NCI-H524 treated with DMSO at 0.1 percent for 48 hours (cell line): ENCODE measurements around the gene NDUFA13.

ENCODE experiments used
- DNase-seq: peaks from one replicate; lab custom pipeline; 2025; lab: John Stamatoyannopoulos, UW

The NDUFA13 gene

DNA sequence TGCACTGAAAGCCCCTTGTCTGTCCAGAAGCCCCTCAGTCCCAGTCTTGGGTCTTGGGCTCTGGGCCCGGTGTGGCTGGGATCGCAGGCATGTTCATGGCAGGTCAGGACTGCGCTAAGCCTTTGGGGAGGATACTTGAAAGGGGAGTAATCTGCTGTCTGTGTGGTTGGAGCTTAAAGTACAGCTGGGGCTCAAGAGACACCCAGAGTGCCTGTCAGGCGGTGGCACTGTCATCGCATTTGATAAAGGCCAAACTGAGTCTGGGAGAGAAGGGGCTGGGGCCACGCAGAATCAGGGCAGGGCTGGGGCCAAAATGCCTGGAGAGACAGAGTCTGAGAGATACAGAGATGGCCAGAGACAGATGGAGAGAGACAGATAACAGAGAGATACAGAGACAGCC, 17.8 kb downstream of the NDUFA13 start:
- DNase-seq = peak; percentile 19

DNA sequence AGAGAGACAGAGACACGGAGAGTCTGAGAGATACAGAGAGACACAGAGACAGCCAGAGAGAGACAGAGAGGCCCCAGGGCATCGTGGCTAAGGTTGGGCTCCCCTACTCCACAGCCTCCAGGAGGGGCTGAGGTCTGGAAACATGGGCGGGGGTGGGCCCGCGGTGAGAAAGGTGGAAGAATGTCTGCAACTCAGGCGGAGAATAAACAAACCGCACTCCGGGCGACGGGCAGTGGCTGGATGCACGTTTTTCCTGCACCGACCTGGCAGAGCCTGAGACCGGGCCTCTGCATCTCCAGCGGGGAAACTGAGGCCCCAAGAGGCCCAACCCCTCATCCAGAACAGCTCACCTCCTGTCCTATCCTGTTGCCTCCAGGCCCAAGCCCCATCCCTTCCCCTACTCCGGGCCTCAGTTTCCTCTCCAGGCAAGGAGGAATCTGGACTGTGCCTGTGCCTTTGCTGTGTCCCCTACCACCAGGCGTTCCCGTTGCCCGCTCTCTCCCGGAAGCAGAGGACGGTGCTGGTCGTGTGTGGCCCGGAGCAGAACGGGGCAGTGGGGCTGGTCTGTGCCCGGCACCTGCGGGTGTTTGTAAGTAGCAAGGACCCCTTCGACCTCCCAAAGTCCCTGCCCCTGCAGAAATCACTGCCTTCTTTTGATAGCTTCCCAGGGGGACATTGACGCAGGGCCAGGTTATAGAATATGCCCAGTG, 18.7 kb downstream of the NDUFA13 start:
- no peak for DNase-seq

DNA sequence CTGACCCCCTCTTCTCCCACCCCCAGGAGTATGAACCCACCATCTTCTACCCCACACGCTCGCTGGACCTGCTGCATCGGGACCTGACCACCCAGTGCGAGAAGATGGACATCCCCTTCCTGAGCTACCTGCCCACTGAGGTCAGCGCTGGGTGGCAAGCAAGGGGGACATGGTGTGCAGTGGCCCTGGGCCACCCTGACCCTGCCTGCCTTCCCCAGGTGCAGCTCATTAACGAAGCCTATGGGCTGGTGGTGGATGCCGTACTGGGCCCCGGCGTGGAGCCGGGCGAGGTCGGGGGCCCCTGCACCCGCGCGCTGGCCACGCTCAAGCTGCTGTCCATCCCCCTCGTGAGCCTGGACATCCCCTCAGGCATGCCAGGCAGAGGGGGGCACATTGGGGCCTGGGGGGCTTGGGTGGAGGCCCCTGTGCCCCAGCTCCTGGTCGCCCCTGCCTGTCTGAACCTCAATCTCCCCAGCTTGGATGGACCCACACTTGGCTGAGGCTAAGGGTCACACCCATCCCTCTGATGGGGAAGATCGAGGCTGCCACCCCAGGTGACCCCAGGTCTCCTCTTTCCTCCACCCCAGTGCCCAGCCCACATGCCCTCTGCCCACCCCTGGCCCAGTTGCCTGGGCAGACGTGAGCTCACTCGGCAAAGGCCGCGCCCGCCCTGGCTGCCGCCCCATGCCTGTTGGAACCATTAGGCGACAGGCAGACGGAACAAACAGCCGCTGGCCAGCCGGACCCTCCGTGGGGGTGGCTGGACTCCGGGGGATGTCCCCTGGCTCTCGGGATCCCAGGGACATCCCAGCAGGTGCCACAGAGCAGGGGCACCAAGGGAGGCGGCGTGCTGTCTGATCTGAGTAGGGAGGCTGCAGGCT, 19.5 kb downstream of the NDUFA13 start:
- DNase-seq = no peak

DNA sequence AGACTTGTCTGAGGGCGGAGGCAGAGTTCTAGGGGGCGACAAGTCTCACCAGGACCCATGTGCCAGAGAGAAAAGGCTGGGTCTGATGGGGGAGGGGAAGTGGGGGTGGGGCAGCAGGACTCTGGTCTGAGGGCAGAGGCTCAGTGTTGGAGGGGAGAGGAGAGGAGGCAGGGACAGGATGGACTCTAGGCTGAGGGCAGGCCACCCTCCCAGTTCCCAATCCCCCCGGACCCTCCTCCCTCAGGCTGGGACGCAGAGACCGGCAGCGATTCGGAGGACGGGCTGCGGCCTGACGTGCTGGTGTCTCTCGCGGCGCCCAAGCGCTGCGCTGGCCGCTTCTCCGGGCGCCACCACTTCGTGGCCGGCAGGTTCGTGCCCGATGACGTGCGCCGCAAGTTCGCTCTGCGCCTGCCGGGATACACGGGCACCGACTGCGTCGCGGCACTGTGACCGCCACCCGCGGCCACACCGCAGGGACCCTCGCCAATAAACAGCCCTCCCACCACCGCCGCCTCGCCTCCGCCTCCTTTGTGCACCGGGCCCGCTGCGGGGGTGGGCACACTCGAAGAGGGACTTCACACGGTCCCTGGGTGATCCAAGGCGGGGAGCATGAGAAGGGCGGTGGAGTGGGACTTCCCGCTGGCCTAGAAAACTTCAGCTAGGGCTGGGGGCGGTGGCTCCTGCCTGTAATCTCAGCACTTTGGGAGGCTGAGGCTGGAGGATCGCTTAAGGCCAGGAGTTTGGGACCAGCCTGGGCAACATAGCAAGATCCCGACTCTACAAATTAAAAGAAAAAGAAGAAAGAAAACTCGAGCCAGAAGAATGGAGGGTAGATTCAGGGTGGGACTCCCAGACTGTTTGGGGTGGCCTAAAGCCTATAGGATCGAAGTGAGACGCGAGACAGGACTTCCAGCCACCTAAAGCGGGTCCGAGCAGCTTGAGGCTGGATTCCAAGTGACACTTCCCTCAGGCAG, 21.3 kb downstream of the NDUFA13 start:
- no peak for DNase-seq

DNA sequence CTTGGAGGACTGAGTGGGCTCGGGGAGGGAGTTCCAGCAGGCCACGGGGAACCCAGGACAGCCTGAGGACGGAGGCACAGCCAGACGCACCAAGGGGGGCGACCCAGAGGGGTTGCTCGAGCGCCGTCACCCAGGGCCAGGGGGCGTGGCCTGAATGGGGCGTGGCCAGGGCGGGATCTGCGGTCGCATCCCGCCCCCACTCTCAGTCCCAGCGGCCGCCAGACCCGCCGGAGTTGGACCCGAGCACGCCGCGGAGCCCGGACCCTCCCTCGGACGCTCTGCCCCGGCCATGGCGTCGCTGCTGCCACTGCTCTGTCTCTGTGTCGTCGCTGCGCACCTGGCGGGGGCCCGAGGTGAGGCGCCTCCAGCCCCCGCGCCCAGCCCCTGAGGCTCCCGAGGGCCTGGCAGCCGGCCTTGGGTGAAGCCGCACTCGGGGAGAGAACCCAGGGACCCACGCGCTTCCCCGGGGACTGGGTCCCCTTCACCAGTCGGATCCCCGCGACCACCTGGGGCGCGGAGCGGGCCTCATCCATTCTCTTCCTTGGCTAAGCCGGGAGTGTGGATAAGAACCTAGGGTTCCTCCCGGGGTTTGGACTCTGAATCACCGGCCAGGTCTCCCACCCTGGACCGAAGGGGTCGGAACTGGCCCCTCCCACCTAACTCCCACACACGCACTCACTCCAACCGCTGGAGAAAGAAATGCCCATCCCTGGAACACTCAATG, 22.2 kb downstream of the NDUFA13 start, which contains the start of gene CILP2:
TSS of gene CILP2 (plus strand) at position 205 of the 724 bp plus-strand sequence. CDS start at position 290, 85 bp downstream.
- no peak for DNase-seq

DNA sequence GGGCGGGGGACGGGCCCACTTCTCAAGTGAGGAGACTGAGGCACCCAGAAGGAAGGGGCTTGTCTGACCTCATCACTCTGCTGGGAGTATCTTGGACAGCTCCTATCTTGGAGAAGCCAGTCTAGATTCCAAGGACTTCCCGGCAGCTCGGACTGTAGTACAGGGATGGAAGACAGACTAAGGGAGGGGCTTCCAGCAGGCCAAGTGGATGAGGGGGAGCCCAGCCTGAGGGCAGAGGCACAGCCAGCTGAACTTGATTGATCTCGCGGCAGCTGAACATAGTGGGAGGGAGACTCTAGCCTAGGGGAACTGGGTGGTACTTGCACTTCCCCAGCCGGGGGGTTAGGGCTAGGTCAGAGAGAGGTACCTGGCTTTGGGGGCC, 22.8 kb downstream of the NDUFA13 start:
- DNase-seq = no peak

DNA sequence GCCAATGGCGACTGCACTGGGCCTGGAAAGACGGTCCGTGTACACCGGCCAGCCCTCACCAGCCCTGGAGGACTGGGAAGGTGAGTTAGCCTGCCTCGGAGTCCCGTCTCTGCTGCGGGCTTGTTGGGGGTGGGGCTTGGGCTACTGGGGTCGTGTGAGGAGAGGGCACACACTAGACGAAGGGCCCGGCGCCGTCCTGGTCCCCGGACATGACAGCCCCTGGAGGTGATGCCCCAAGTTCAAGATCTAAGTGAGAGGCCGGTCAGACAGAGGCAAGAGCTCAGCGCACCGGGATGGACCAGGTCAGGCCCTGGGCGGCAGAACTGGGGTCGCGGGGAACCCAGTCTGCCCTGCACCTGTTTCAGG, 23.7 kb downstream of the NDUFA13 start:
- DNase-seq = no peak

DNA sequence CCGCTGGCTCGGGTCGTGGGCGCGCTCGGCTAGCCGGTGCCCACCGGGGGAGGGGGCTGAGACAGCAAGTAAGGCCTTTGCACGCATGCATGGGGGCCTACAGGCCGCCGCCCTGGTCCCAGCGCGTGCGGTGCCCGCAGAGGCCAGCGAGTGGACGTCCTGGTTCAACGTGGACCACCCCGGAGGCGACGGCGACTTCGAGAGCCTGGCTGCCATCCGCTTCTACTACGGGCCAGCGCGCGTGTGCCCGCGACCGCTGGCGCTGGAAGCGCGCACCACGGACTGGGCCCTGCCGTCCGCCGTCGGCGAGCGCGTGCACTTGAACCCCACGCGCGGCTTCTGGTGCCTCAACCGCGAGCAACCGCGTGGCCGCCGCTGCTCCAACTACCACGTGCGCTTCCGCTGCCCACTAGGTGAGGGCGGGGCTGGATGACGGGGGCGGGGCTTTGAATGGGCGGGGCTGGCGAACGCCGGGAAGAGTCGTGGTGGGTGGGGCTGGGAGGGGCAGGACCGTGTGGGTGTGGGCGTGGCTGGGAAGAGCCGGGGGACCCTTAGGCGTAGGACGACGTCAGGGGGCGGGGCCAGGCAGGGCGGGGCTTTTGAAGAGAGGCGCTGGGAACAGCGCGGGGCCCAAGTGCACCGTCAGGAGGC, 24.2 kb downstream of the NDUFA13 start:
- no peak for DNase-seq

DNA sequence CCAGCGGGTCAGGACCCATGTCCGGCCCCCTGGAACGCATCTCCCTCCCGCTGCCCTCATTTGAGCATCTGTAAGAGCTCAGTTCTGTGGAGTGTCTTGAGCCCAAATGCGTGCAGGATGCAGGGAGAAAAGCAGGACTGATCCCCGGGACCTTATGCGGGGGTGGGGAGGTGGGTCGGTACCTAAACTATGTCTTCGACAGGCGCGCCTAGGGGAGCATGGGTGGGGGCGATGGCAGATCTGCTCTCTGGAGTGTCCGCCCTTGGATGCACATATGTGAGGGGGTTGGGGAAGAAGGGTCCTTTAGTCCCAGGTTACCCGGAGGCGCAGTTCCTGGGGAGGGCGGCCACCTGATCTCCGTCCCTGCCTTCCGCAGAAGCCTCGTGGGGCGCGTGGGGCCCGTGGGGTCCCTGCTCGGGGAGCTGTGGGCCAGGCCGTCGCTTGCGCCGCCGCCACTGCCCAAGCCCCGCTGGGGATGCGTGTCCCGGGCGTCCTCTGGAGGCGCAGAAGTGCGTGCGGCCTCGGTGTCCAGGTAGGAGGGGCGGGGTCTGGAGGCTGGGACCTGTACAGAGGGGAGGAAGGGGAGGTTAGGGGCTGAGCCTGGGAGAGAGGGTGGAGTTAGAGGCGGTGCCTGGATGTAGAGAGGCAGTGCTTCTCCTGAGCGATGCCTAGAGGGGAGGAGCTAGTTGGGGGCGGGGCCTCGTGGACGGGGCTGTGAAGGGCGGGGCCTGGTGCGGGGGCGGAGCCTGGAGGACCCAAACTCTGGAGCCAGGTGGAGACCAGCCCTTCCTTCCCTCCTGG, 24.9 kb downstream of the NDUFA13 start:
- no peak for DNase-seq

DNA sequence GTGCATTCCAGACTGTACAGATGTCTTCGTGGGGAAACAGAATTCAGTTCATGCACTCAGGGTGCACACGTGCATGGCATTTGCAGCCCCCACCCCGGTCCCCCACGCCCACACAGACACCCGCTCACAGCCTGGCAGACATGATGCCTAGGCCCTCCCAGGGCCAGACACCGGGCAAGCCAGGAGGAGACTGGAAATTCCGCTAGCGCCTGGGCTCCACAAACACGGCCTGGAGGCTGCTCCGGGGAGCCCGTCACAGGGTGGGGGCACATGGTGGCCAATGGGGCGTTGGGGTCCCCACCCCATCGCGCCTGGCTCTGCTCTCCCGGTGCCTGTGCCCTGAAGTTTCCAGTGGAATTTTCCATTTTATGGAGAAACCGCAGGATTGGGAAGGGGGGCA, 25.6 kb downstream of the NDUFA13 start:
- no peak for DNase-seq

DNA sequence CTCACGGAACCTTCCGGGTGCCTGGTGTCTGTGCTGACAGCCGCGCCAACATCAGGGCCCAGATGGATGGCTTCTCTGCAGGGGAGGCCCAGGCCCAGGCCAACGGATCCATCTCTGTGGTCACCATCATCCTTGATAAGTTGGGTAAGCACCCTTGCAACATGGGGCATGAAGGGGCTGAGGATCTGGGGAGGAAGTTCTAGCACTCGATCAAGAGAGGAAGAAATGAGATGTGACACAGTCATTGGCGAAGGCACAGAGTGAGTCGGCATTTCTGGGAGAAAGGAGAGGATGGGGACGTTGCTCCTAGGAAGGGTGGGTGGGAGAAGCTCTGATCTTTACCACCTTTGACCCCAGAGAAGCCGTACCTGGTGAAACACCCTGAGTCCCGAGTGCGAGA, 26.5 kb downstream of the NDUFA13 start:
- no peak for DNase-seq

DNA sequence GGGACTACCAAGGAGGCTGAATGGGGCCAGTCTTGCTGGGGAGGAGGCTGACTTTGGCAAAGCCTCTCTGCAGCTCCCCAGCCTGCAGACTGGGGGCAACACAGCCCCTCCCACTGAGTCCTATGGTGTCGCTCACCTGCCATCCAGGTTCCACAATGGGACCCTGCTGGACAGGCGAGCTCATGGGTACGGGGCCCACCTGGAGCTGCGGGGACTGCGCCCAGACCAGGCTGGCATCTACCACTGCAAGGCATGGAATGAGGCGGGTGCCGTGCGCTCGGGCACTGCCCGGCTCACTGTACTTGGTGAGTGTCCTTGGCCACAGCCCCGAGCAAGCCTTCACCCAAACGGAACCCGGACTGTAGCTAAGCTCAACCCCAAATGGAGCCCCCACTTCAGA, 27.1 kb downstream of the NDUFA13 start:
- no peak for DNase-seq

DNA sequence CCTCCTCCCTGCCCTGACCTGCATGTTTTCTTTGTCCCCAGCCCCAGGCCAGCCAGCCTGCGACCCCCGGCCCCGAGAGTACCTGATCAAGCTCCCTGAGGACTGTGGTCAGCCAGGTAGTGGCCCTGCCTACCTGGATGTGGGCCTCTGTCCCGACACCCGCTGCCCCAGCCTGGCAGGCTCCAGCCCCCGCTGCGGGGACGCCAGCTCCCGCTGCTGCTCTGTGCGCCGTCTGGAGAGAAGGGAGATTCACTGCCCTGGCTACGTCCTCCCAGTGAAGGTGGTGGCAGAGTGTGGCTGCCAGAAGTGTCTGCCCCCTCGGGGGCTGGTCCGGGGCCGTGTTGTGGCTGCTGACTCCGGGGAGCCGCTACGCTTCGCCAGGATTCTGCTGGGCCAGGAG, 27.6 kb downstream of the NDUFA13 start:
- no peak for DNase-seq

DNA sequence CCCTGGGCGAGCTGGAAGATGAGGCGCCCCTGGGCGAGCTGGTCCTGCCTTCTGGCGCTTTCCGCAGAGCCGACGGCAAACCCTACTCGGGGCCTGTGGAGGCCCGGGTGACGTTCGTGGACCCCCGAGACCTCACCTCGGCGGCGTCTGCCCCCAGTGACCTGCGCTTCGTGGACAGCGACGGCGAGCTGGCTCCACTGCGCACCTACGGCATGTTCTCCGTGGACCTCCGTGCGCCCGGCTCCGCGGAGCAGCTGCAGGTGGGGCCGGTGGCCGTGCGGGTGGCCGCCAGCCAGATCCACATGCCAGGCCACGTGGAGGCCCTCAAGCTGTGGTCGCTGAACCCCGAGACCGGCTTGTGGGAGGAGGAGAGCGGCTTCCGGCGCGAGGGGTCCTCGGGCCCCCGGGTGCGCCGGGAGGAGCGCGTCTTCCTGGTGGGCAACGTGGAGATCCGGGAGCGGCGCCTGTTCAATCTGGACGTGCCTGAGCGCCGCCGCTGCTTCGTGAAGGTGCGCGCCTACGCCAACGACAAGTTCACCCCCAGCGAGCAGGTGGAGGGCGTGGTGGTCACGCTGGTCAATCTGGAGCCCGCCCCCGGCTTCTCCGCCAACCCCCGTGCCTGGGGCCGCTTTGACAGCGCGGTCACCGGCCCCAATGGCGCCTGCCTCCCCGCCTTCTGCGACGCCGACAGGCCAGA, 28.4 kb downstream of the NDUFA13 start:
- DNase-seq = no peak

DNA sequence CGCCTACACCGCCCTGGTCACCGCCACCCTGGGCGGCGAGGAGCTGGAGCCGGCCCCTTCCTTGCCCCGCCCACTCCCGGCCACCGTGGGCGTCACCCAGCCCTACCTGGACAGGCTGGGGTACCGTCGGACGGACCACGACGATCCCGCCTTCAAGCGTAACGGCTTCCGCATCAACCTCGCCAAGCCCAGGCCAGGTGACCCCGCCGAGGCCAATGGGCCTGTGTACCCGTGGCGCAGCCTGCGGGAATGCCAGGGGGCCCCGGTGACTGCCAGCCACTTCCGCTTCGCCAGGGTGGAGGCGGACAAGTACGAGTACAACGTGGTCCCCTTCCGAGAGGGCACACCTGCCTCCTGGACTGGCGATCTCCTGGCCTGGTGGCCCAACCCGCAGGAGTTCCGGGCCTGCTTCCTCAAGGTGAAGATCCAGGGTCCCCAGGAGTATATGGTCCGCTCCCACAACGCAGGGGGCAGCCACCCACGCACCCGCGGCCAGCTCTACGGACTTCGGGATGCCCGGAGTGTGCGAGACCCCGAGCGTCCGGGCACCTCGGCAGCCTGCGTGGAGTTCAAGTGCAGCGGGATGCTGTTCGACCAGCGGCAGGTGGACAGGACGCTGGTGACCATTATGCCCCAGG, 29.0 kb downstream of the NDUFA13 start:
- DNase-seq = no peak

DNA sequence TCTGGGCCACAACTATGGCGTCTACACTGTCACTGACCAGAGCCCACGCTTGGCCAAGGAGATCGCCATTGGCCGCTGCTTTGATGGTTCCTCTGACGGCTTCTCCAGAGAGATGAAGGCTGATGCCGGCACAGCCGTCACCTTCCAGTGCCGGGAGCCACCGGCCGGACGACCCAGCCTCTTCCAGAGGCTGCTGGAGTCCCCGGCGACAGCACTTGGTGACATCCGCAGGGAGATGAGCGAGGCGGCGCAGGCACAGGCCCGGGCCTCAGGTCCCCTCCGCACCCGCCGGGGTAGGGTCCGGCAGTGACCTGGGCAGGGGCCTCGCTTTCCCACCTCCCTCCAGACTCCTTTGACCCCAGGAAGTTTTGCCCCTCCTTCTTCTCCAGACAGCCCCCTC, 29.7 kb downstream of the NDUFA13 start:
- no peak for DNase-seq

DNA sequence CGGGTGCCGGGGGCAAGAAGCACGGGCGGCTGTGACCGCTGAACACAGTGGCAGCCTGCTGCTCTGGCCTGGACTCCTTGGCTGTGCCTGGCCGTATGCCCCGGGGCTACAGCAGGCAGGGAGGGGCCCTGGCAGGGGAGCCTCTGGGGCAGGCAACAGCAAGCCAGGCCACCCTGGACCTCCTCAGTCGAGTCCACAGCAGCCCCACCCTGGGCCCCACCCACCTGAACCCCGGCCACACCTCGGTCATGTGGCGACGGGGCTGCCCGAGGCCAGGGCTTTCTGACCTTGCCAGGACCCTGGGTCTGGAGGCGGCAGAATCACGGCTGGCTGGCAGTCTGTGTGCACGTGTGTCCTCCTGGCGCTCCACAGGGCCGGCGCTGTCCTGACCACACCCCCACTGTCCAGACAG, 30.7 kb downstream of the NDUFA13 start:
- DNase-seq = no peak

DNA sequence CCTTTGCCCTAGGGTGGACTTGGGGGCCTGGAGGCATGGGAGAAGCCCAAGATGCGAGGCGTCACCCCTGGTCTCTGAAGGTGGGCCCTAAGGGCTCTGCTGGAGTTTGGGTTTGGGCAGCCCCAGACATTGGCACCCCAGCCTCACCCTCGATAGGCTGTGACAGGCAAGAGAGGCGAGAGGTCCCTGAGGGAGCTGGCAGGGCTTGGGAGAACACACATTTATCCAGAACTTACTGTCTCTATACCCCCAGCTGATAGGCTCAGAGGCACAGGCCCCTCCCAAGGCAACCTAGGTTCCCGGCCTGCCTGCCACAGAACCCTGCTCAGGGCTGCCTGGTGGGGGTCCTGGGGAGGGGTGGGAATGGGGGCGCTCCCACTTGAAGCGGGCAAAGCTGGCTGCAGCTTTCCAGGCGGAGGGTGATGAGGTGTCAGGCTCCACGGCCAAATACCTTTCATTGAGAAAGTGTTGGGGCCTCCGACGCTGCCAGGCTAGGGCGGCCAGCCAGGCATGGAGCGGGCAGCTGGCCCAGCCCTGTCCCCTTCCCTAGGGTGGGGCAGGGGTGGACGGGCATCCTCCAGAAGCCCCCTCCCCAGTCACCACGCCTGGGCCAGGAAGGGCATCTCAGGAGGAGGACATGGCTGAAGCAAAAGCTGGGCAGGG, 31.8 kb downstream of the NDUFA13 start:
- DNase-seq = no peak
